Nephron (organoid): ENCODE results near the gene SYT9.

ENCODE experiments used
- H3K27ac Mint-ChIP-seq, 3 experiments: 2 replicates each; pipeline ENCODE4 v1.8.0; 2020; ENCODE audit warnings: mixed read lengths in 3 of 3, mild to moderate bottlenecking in 2 of 3, moderate library complexity in 1 of 3
- H3K27me3 Mint-ChIP-seq: 2 replicates; pipeline ENCODE4 v1.8.0; 2021; ENCODE audit warnings: low read depth, mild to moderate bottlenecking, moderate library complexity, mixed read lengths
- H3K36me3 Mint-ChIP-seq: 2 replicates; pipeline ENCODE4 v1.8.0; 2020; ENCODE audit warnings: low read depth, mixed read lengths
- H3K4me1 Mint-ChIP-seq: 2 replicates; pipeline ENCODE4 v1.8.0; 2020; ENCODE audit warnings: mixed read lengths
- H3K4me3 Mint-ChIP-seq, 3 experiments: 2 replicates each; pipeline ENCODE4 v1.8.0; 2020; ENCODE audit warnings: mild to moderate bottlenecking in 3 of 3, mixed read lengths in 3 of 3, moderate library complexity in 2 of 3
- H3K9me3 Mint-ChIP-seq: 2 replicates; pipeline ENCODE4 v1.8.0; 2020; ENCODE audit warnings: mixed read lengths
- TF ChIP-seq, protein P1 (sequence below), 3 experiments: fragments of 200-600 bp; sonication (generic); IDR thresholded peaks; one replicate each; pipeline ENCODE4 v1.5.0; 2021; ENCODE audit warnings: antibody characterized with exemption in 3 of 3; ENCODE audit not compliant: unreplicated experiment in 3 of 3

The SYT9 gene

DNA sequence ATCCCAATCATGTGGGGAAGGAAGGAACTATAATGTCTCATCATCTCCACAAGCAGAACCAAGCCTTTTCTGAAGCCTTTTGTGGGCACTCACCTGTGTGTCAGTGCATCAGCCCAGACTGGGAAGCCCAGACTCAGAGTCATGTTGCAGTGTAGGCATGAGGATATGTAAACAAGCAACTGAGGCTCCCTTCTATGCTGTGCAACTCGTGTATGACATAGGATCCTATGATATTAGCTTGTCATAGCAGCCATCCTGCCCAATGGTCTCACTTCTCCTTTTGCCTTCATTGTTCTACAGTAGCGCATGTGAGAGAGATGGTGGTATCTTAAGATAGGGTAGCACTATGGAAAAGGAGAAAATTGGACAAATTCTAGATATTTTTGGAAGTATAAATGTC lies 130.2 kb downstream of the SYT9 start:
- Mint-ChIP-seq H3K27ac (no peak overlapping the region), H3K27me3 (peaks cover 7% of the 10 kb centered on the region), H3K4me3 (no peak overlapping the region), H3K36me3 (no peaks in the 10 kb centered on the region), H3K9me3 (no peaks in the 10 kb centered on the region), H3K4me1 (no peaks in the 10 kb centered on the region)
- TF ChIP-seq, protein P1, sequence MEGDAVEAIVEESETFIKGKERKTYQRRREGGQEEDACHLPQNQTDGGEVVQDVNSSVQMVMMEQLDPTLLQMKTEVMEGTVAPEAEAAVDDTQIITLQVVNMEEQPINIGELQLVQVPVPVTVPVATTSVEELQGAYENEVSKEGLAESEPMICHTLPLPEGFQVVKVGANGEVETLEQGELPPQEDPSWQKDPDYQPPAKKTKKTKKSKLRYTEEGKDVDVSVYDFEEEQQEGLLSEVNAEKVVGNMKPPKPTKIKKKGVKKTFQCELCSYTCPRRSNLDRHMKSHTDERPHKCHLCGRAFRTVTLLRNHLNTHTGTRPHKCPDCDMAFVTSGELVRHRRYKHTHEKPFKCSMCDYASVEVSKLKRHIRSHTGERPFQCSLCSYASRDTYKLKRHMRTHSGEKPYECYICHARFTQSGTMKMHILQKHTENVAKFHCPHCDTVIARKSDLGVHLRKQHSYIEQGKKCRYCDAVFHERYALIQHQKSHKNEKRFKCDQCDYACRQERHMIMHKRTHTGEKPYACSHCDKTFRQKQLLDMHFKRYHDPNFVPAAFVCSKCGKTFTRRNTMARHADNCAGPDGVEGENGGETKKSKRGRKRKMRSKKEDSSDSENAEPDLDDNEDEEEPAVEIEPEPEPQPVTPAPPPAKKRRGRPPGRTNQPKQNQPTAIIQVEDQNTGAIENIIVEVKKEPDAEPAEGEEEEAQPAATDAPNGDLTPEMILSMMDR (IDR thresholded peaks at IDR 0.05; ENCODE audit: unreplicated experiment in 3 of 3) = no peak

DNA sequence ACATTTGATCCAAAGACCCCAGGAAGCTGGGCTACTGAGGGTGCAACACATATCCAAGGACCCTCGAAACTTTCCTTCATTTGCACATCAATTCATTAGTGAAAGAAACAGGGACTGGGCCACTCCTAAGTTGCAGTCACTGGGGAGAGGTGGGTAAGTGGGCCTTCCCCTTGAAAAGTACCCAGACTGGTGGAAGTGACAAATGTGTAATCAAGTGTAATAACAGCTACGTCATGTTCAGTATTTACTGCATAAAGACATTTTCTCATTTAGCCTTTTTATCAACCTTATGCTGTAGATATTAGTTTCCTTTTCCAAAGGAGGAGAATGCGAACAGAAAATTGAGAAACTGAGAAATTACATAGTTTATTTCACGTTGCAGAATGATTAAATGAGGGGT lies 131.7 kb downstream of the SYT9 start:
- peaks cover 3% of the 10 kb centered on the region for H3K27me3 Mint-ChIP-seq
- H3K4me1 Mint-ChIP-seq = no peaks in the 10 kb centered on the region
- no peaks in the 10 kb centered on the region for H3K9me3 Mint-ChIP-seq
- no peaks in the 10 kb centered on the region for H3K36me3 Mint-ChIP-seq
- no peak overlapping the region for H3K4me3 Mint-ChIP-seq
- TF ChIP-seq, protein P1 (IDR thresholded peaks at IDR 0.05; ENCODE audit: unreplicated experiment in 3 of 3) = no peak
- H3K27ac Mint-ChIP-seq = no peak overlapping the region

DNA sequence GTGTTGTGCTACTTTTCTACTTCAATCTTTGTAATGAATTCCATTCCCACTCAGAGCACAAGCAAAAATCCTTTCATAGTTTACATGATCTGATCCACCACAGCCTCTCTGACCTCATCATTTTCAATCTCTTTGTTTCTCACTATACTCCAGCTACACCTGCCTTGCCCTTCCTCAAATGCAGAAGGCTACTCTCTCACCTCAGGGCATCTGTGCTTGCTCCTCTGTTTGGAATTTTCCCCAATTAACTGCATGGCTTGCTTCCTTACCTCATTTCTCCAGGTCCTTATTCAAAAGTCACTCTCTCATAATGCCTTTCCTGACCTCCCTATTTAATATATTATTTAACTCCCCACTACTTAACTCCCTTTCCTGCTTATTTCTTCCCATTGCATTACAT lies 133.0 kb downstream of the SYT9 start:
- TF ChIP-seq, protein P1 (IDR thresholded peaks at IDR 0.05; ENCODE audit: unreplicated experiment in 3 of 3) = no peak
- Mint-ChIP-seq H3K4me1 (no peaks in the 10 kb centered on the region), H3K4me3 (no peak overlapping the region), H3K27ac (no peak overlapping the region), H3K36me3 (no peaks in the 10 kb centered on the region), H3K9me3 (no peaks in the 10 kb centered on the region), H3K27me3 (peaks cover 3% of the 10 kb centered on the region)

DNA sequence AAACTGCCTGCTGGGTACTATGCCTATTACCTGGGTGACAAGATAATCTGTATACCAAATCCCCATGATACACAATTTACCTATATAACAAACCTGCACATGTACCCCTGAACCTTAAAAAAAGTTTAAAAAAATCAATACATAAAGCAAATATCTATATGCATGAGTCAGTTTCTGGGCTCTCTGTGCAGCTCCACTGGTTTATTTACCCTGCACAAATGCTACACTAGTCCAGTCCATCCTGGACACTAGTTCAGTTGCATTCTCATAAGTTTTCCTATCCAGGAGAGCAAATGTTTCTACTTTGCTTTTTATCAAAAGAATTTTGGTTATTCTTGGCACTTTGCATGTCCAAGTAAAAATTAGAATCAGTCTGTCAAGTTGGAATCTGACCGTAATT lies 133.8 kb downstream of the SYT9 start:
- Mint-ChIP-seq H3K4me1 (no peaks in the 10 kb centered on the region), H3K36me3 (no peaks in the 10 kb centered on the region), H3K4me3 (no peak overlapping the region), H3K27ac (no peak overlapping the region), H3K27me3 (peaks cover 3% of the 10 kb centered on the region), H3K9me3 (no peaks in the 10 kb centered on the region)
- TF ChIP-seq, protein P1 (IDR thresholded peaks at IDR 0.05; ENCODE audit: unreplicated experiment in 3 of 3) = no peak

DNA sequence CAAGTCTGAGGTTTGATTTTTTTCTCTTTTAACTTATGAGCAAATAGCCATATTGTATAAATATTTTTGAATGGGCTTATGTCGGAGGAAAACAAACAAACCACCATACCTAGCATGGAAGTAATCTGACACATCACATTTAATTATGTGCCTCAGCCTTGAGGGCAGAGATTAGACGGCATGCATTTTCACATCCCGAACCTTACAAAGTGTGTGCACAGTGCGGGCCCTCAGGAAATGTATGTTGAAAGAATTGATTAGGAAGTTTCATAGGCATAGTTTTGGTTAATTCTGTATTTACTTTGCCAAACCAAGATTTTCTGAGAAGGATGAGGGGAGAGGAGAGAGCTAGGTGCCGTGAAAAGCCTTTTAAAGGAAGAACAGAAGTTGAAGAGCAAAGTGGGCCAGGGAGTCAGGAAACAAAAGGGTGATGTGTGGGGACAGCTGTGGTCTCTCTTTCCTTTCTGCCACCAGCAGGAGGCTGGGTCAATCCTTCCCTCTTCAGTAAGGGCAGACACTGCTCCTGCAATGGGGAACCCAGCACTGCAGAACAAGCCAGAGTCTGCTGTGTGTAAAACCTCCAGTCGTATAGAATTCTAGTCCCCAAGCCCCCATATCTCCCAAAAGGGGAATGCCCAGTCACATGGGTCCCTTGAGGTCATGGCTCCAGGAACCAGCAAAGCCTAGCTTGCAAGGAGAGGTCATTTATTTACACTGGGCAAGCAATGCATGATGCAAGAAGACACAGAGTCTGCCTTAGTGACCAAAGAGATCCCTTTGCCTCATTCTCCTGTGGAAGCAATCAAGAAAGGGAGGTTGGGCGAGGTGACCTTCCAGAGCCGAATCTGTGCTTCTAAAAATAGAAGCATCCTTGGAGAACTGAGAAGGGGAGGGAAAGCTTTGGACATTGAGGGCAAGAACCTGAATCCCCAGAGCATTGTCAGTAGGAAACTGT lies 162.5 kb downstream of the SYT9 start:
- H3K4me3 Mint-ChIP-seq = no peak overlapping the region
- no peak overlapping the region for H3K27ac Mint-ChIP-seq
- no peaks in the 10 kb centered on the region for H3K36me3 Mint-ChIP-seq
- TF ChIP-seq, protein P1 (IDR thresholded peaks at IDR 0.05; ENCODE audit: unreplicated experiment in 3 of 3) = no peak
- peaks cover 16% of the 10 kb centered on the region for H3K9me3 Mint-ChIP-seq
- peaks cover 4% of the 10 kb centered on the region for H3K27me3 Mint-ChIP-seq
- peaks cover 6% of the 10 kb centered on the region for H3K4me1 Mint-ChIP-seq
